ENCODE data around the gene RTCA. TPM values are rescaled to one million over a fixed set of nuclear protein-coding genes. Genes with fewer than 3 reads are reported as not detected.
"Not testable (repeated sequence)": the region's sequence is repeated elsewhere in the genome, so short reads cannot be mapped to it uniquely, and the experiment has no call there.

The RTCA gene
- total RNA-seq, 5 donors from 2014 or later (not counting 1 experiment from before 2014, with no cell fraction given) = 36.0 to 53.6 (median 40.1) TPM

DNA sequence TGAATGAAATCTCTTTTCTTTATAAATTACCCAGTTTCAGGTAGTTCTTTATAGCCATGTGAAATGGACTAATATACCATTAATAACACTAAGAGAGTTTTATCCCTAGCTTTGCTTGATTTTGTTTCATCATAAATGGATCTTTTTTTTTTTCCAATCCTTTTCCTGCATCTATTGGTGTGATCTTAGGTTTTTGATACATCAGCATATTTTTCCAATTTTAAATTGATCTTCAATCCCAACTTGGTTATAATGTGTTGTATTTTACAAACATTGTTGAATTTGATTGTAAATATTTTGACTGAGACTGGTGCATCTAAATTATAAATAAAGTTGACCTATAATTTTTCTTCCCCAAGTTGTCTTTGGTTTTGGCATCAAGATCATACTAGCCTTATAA, 4.3 kb upstream of the RTCA start:
- no peak overlapping the region for H3K27ac ChIP-seq (ENCODE audit: low read length)
- no peak overlapping the region for H3K4me3 Mint-ChIP-seq
- H3K27me3 Mint-ChIP-seq = no peaks in the 10 kb centered on the region
- H3K9me3 ChIP-seq = no peaks in the 10 kb centered on the region
- ChIA-PET POLR2A (no interaction called here), CTCF (interaction anchor here in 1 of 2 donors (0.5 kb wide), 1 partner anchor 199 kb away, joined by 12 read pairs; no protein-coding TSS in a partner anchor)
- H3K27me3 ChIP-seq (replicated peaks in 1 of 2; ENCODE audit: control insufficient read depth in 2 of 2, extremely low read depth in 1 of 2, insufficient read depth in 2 of 2, low read length in 1 of 2) = no peaks in the 10 kb centered on the region
- H3K27ac Mint-ChIP-seq = no peak overlapping the region
- no peak overlapping the region for H3K4me3 ChIP-seq (ENCODE audit: control insufficient read depth in 1 of 2, extremely low read depth in 1 of 2, low read length in 1 of 2)
- H3K36me3 ChIP-seq (ENCODE audit: control insufficient read depth in 2 of 2, extremely low read depth in 1 of 2, insufficient read depth in 1 of 2, low read length in 1 of 2) = no peaks in the 10 kb centered on the region
- ATAC-seq (replicated peaks in 1 of 4) = no peak
- DNase-seq = no peak
- H3K36me3 Mint-ChIP-seq = peaks cover 19% of the 10 kb centered on the region
- peaks cover 0 to 6% (median 0%) of the 10 kb centered on the region in 3 donors for H3K9me3 Mint-ChIP-seq
- peaks cover 12 to 24% (median 17%) of the 10 kb centered on the region in 3 donors for H3K4me1 Mint-ChIP-seq
- peaks cover 2 to 9% of the 10 kb centered on the region in 2 experiments for H3K4me1 ChIP-seq (ENCODE audit: control insufficient read depth in 1 of 2, extremely low read depth in 1 of 2, insufficient read depth in 2 of 2, low read length in 2 of 2)

DNA sequence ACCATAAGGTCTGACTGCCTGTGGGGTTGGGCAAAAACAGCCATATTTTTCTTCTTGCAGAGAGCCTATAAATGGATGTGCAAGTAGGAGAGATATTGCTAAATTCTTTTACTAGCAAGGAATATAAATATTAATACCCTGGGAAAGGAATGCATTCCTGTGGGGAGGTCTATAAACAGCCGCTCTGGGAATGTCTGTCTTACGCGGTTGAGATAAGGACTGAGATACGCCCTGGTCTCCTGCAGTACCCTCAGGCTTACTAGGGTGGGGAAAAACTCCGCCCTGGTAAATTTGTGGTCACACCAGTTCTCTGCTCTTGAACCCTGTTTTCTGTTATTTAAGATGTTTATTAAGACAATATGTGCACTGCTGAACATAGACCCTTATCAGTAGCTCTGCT, 1.9 kb upstream of the RTCA start:
- H3K4me3 ChIP-seq (ENCODE audit: control insufficient read depth in 1 of 2, extremely low read depth in 1 of 2, low read length in 1 of 2); H3K9me3 Mint-ChIP-seq; DNase-seq; POLR2A ChIA-PET; H3K27ac ChIP-seq (ENCODE audit: low read length); H3K27me3 ChIP-seq (replicated peaks in 1 of 2; ENCODE audit: control insufficient read depth in 2 of 2, extremely low read depth in 1 of 2, insufficient read depth in 2 of 2, low read length in 1 of 2); H3K27ac Mint-ChIP-seq; CTCF ChIA-PET; ATAC-seq (replicated peaks in 1 of 4); H3K27me3 Mint-ChIP-seq; H3K9me3 ChIP-seq: not testable (repeated sequence)
- H3K4me1 Mint-ChIP-seq = peaks cover 33 to 44% (median 40%) of the 10 kb centered on the region in 3 donors
- Histone ChIP-seq H3K4me1 (ENCODE audit: control insufficient read depth in 1 of 2, extremely low read depth in 1 of 2, insufficient read depth in 2 of 2, low read length in 2 of 2) (peaks cover 19 to 30% of the 10 kb centered on the region in 2 experiments), H3K36me3 (ENCODE audit: control insufficient read depth in 2 of 2, extremely low read depth in 1 of 2, insufficient read depth in 1 of 2, low read length in 1 of 2) (peaks cover 0 to 13% of the 10 kb centered on the region in 2 donors)
- peaks cover 27% of the 10 kb centered on the region for H3K36me3 Mint-ChIP-seq
- 100% methylated on average over 1 of the region's 5 CpGs for WGBS (ENCODE audit: insufficient coverage)
- H3K4me3 Mint-ChIP-seq = peak overlapping the region in 1 of 3 donors; percentile 15

DNA sequence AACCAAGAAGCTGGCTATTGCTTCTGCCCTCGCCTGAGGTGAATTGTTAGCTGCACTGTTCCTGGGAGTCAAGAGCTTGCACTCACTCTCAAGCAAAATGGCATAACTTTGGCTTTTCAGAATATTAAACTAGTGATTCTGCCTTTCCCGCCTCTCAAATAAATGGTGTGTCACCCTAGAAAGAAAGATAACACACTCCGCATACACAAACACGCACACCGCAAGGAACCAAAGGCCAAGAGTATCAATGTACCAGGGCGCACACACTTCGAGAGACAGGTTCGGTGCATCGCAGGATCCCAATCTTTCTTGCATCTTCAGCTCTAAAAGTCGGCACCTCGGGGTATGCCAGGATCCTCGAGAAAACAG, 470 bp upstream of the RTCA start:
- H3K36me3 Mint-ChIP-seq = peaks cover 34% of the 10 kb centered on the region
- peak overlapping the region; percentile 98 to 99 for H3K27ac Mint-ChIP-seq
- H3K4me1 Mint-ChIP-seq = peaks cover 43 to 57% (median 51%) of the 10 kb centered on the region in 3 donors
- WGBS (ENCODE audit: insufficient coverage) = 8% methylated on average over 8 of the region's 12 CpGs
- no peaks in the 10 kb centered on the region for H3K27me3 ChIP-seq (replicated peaks in 1 of 2; ENCODE audit: control insufficient read depth in 2 of 2, extremely low read depth in 1 of 2, insufficient read depth in 2 of 2, low read length in 1 of 2)
- H3K36me3 ChIP-seq (ENCODE audit: control insufficient read depth in 2 of 2, extremely low read depth in 1 of 2, insufficient read depth in 1 of 2, low read length in 1 of 2) = peaks cover 0 to 26% of the 10 kb centered on the region in 2 donors
- H3K4me3 Mint-ChIP-seq = peak overlapping the region; percentile 100
- ATAC-seq (replicated peaks in 1 of 4) (peak; percentile 21 to 33 (median 27)), DNase-seq (peak in 13 of 35 experiments; percentile 0 to 36 (median 19))
- ChIA-PET CTCF (interaction anchor here (0.5 to 0.9 kb wide), 6 partner anchors 14 to 133 kb away, joined by 3 to 4 read pairs (median 3); partner anchors contain the start of genes SASS6 (in 1 of the 2) and TRMT13 (in 1 of the 2)), POLR2A (interaction anchor here (0.5 to 2.0 kb wide), 9 partner anchors 16 to 629 kb away, joined by 3 to 8 read pairs (median 4); partner anchors contain the start of genes DBT (in 2 of the 2), CDC14A (in 1 of the 2) and EXTL2 (in 1 of the 2))
- peaks cover 0 to 6% (median 0%) of the 10 kb centered on the region in 3 donors for H3K9me3 Mint-ChIP-seq
- peak overlapping the region; percentile 72 for H3K27ac ChIP-seq (ENCODE audit: low read length)
- H3K4me1 ChIP-seq (ENCODE audit: control insufficient read depth in 1 of 2, extremely low read depth in 1 of 2, insufficient read depth in 2 of 2, low read length in 2 of 2) = peaks cover 21 to 40% of the 10 kb centered on the region in 2 experiments
- peak overlapping the region; percentile 94 to 98 for H3K4me3 ChIP-seq (ENCODE audit: control insufficient read depth in 1 of 2, extremely low read depth in 1 of 2, low read length in 1 of 2)
- H3K27me3 Mint-ChIP-seq = no peaks in the 10 kb centered on the region
- no peaks in the 10 kb centered on the region for H3K9me3 ChIP-seq

DNA sequence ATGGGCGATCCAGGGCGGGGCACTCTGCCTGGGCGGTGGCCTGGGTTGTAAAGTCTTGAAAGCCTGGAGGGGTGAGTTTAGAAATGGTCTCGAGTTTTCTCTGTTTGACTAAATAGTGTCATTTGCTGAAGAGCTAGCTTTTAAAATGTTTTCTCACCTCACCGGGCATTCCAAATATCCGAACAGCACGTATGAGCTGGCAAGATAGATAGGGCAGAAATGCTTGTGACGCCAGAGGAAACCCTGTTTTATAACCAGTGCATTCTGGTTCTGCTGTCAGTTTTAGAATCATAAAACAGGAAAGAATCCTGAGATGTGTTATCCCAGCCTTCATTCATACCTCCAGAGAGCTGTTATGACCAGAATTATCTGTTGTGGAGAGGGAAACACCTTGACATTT, 725 bp downstream of the RTCA start:
- H3K27ac ChIP-seq (ENCODE audit: low read length) = peak overlapping the region; percentile 72
- peak overlapping the region; percentile 94 to 98 for H3K4me3 ChIP-seq (ENCODE audit: control insufficient read depth in 1 of 2, extremely low read depth in 1 of 2, low read length in 1 of 2)
- Mint-ChIP-seq H3K4me3 (peak overlapping the region; percentile 100), H3K36me3 (peaks cover 36% of the 10 kb centered on the region), H3K4me1 (peaks cover 51 to 63% (median 60%) of the 10 kb centered on the region in 3 donors), H3K27ac (peak overlapping the region; percentile 98 to 99), H3K9me3 (peaks cover 0 to under 1% (median 0%) of the 10 kb centered on the region in 3 donors), H3K27me3 (no peaks in the 10 kb centered on the region)
- H3K27me3 ChIP-seq (replicated peaks in 1 of 2; ENCODE audit: control insufficient read depth in 2 of 2, extremely low read depth in 1 of 2, insufficient read depth in 2 of 2, low read length in 1 of 2) = no peaks in the 10 kb centered on the region
- peaks cover 0 to 37% of the 10 kb centered on the region in 2 donors for H3K36me3 ChIP-seq (ENCODE audit: control insufficient read depth in 2 of 2, extremely low read depth in 1 of 2, insufficient read depth in 1 of 2, low read length in 1 of 2)
- DNase-seq (peak in 1 of 35 experiments; percentile 2), ATAC-seq (replicated peaks in 1 of 4) (peak in 1 of 4 experiments; percentile 3)
- H3K9me3 ChIP-seq = no peaks in the 10 kb centered on the region
- 0% methylated on average over 3 of the region's 8 CpGs for WGBS (ENCODE audit: insufficient coverage)
- ChIA-PET POLR2A (interaction anchor here (0.5 to 2.0 kb wide), 8 partner anchors 17 to 927 kb away, joined by 3 to 7 read pairs (median 4); partner anchors contain the start of gene DBT (in 2 of the 2)), CTCF (interaction anchor here (0.6 to 1.3 kb wide), 5 partner anchors 30 to 602 kb away, joined by 3 to 7 read pairs (median 3); no protein-coding TSS in a partner anchor)
- H3K4me1 ChIP-seq (ENCODE audit: control insufficient read depth in 1 of 2, extremely low read depth in 1 of 2, insufficient read depth in 2 of 2, low read length in 2 of 2) = peaks cover 21 to 43% of the 10 kb centered on the region in 2 experiments

DNA sequence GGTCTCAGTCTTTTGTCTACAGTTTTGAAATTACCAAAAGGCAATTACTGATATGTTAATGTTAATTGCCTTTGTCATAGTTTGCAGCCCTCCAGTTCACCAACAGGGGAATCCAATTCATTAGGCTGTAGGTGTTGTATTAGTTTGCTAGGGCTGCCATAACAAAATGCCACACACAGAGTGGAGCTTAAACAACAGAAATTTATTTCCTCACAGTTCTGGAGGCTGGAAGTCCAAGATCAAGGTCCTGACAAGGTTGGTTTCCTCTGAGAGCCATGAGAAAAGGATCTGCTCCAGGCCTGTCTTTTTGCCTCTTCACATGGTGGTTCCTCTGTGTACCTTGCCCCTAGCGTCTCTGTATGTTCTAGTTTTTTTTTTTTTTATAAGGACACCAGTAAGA, 1.3 kb downstream of the RTCA start:
- peaks cover 21 to 43% of the 10 kb centered on the region in 2 experiments for H3K4me1 ChIP-seq (ENCODE audit: control insufficient read depth in 1 of 2, extremely low read depth in 1 of 2, insufficient read depth in 2 of 2, low read length in 2 of 2)

DNA sequence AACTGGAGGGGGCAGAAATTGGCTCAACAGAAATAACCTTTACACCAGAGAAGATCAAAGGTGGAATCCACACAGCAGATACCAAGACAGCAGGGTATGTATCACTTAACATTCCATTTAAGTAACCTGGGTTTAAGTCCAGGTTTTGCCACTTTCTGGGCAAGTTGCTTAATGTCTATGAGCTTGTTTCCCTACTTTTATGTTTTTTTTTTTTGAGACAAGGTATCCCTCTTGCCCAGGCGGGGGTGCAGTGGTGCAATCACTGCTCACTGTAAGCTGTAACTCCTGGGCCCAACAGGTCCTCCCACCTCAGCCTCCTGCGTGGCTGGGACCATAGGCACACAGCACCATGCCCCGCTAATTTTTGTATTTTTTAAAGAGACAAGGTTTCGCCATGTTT, 2.2 kb downstream of the RTCA start:
- POLR2A ChIA-PET = interaction anchor here in 1 of 2 donors (1.1 kb wide), 1 partner anchor 172 kb away, joined by 7 read pairs; no protein-coding TSS in a partner anchor
- no peak for DNase-seq
- peaks cover 21 to 43% of the 10 kb centered on the region in 2 experiments for H3K4me1 ChIP-seq (ENCODE audit: control insufficient read depth in 1 of 2, extremely low read depth in 1 of 2, insufficient read depth in 2 of 2, low read length in 2 of 2)
- H3K4me1 Mint-ChIP-seq = peaks cover 58 to 67% (median 67%) of the 10 kb centered on the region in 3 donors
- no peak overlapping the region for H3K27ac ChIP-seq (ENCODE audit: low read length)
- no peaks in the 10 kb centered on the region for H3K27me3 Mint-ChIP-seq
- ATAC-seq (replicated peaks in 1 of 4) = no peak
- H3K27me3 ChIP-seq (replicated peaks in 1 of 2; ENCODE audit: control insufficient read depth in 2 of 2, extremely low read depth in 1 of 2, insufficient read depth in 2 of 2, low read length in 1 of 2) = no peaks in the 10 kb centered on the region
- H3K9me3 ChIP-seq = no peaks in the 10 kb centered on the region
- H3K36me3 ChIP-seq (ENCODE audit: control insufficient read depth in 2 of 2, extremely low read depth in 1 of 2, insufficient read depth in 1 of 2, low read length in 1 of 2) = peaks cover 0 to 51% of the 10 kb centered on the region in 2 donors
- H3K36me3 Mint-ChIP-seq = peaks cover 33% of the 10 kb centered on the region
- 100% methylated on average over 2 of the region's 4 CpGs for WGBS (ENCODE audit: insufficient coverage)
- H3K4me3 Mint-ChIP-seq = peak overlapping the region; percentile 26 to 100 (median 100)
- no peaks in the 10 kb centered on the region for H3K9me3 Mint-ChIP-seq
- no peak overlapping the region for H3K4me3 ChIP-seq (ENCODE audit: control insufficient read depth in 1 of 2, extremely low read depth in 1 of 2, low read length in 1 of 2)
- peak overlapping the region in 1 of 2 donors; percentile 54 for H3K27ac Mint-ChIP-seq
- CTCF ChIA-PET = interaction anchor here in 1 of 2 donors (0.6 kb wide), 2 partner anchors 116 to 190 kb away, joined by 3 to 4 read pairs; no protein-coding TSS in a partner anchor

More for the DNA sequence above, 1.3 kb downstream of the RTCA start:
- ChIA-PET POLR2A (interaction anchor here in 1 of 2 donors (0.6 to 1.0 kb wide), 3 partner anchors 18 to 234 kb away, joined by 3 to 6 read pairs (median 4); partner anchors contain the start of gene DBT), CTCF (interaction anchor here (0.7 to 1.3 kb wide), 2 partner anchors 50 to 601 kb away, joined by 3 to 7 read pairs; no protein-coding TSS in a partner anchor)
- H3K36me3 ChIP-seq (ENCODE audit: control insufficient read depth in 2 of 2, extremely low read depth in 1 of 2, insufficient read depth in 1 of 2, low read length in 1 of 2) = peaks cover 0 to 42% of the 10 kb centered on the region in 2 donors
- Mint-ChIP-seq H3K4me3 (peak overlapping the region; percentile 100), H3K4me1 (peaks cover 56 to 67% (median 64%) of the 10 kb centered on the region in 3 donors), H3K27ac (no peak overlapping the region), H3K36me3 (peaks cover 38% of the 10 kb centered on the region), H3K27me3 (no peaks in the 10 kb centered on the region), H3K9me3 (no peaks in the 10 kb centered on the region)
- no peaks in the 10 kb centered on the region for H3K27me3 ChIP-seq (replicated peaks in 1 of 2; ENCODE audit: control insufficient read depth in 2 of 2, extremely low read depth in 1 of 2, insufficient read depth in 2 of 2, low read length in 1 of 2)
- ATAC-seq (replicated peaks in 1 of 4) (no peak), DNase-seq (no peak)
- no peak overlapping the region for H3K27ac ChIP-seq (ENCODE audit: low read length)
- no peaks in the 10 kb centered on the region for H3K9me3 ChIP-seq
- H3K4me3 ChIP-seq (ENCODE audit: control insufficient read depth in 1 of 2, extremely low read depth in 1 of 2, low read length in 1 of 2) = peak overlapping the region; percentile 94 to 98
- no CpG with 5 or more reads among the region's 1 CpG for WGBS (ENCODE audit: insufficient coverage)
